HEK293T (cell line): ENCODE results near the gene CASKIN1.

ENCODE experiments used
- CTCF ChIA-PET: fragments of 350-600 bp; formaldehyde crosslinking; extraction: SDS; loops from one replicate; lab custom pipeline; 2021; ENCODE audit warnings: antibody characterized with exemption, inconsistent platforms; lab: Yijun Ruan, JAX
- POLR2A ChIA-PET: fragments of 350-600 bp; formaldehyde crosslinking; extraction: SDS; loops from one replicate; lab custom pipeline; 2020; ENCODE audit warnings: antibody characterized with exemption, inconsistent platforms; lab: Yijun Ruan, JAX
- DNase-seq: peaks from one replicate; pipeline ENCODE4 v3.0.0; 2012; ENCODE audit warnings: mixed read lengths; ENCODE audit errors: extremely low spot score
- ARNT ChIP-seq: fragments of 450-650 bp; IDR thresholded peaks from 2 replicates; pipeline ENCODE4 v1.6.1; 2017; ENCODE audit warnings: mild to moderate bottlenecking
- BHLHE40 ChIP-seq: fragments of 450-650 bp; IDR thresholded peaks from 2 replicates; pipeline ENCODE4 v1.6.1; 2016; ENCODE audit warnings: mild to moderate bottlenecking, moderate library complexity, borderline replicate concordance
- CTBP1 ChIP-seq: fragments of 450-650 bp; IDR thresholded peaks from 2 replicates; pipeline ENCODE4 v1.6.1; 2016; ENCODE audit warnings: borderline replicate concordance
- ELF4 ChIP-seq: fragments of 450-650 bp; IDR thresholded peaks from 2 replicates; pipeline ENCODE4 v1.6.1; 2017; ENCODE audit warnings: antibody characterized with exemption
- FOXA1 ChIP-seq: fragments of 450-650 bp; IDR thresholded peaks from 2 replicates; pipeline ENCODE4 v1.6.1; 2016; ENCODE audit warnings: mild to moderate bottlenecking
- FOXK2 ChIP-seq: fragments of 450-650 bp; IDR thresholded peaks from 2 replicates; pipeline ENCODE4 v1.6.1; 2016; ENCODE audit warnings: mild to moderate bottlenecking
- FOXM1 ChIP-seq: fragments of 450-650 bp; IDR thresholded peaks from 2 replicates; pipeline ENCODE4 v1.6.1; 2017; ENCODE audit warnings: mild to moderate bottlenecking, borderline replicate concordance
- HDGF ChIP-seq: fragments of 450-650 bp; IDR thresholded peaks from 2 replicates; pipeline ENCODE4 v1.6.1; 2017; ENCODE audit warnings: antibody characterized with exemption, borderline replicate concordance
- L3MBTL2 ChIP-seq: fragments of 450-650 bp; conservative IDR thresholded peaks from 2 replicates; pipeline ENCODE4 v1.6.1; 2016; ENCODE audit warnings: mild to moderate bottlenecking
- LEF1 ChIP-seq: fragments of 450-650 bp; IDR thresholded peaks from 2 replicates; pipeline ENCODE4 v1.6.1; 2017; ENCODE audit warnings: mild to moderate bottlenecking, borderline replicate concordance
- NFRKB ChIP-seq: fragments of 450-650 bp; IDR thresholded peaks from 2 replicates; pipeline ENCODE4 v1.6.1; 2016; ENCODE audit warnings: mild to moderate bottlenecking, moderate library complexity
- PKNOX1 ChIP-seq: fragments of 450-650 bp; IDR thresholded peaks from 2 replicates; pipeline ENCODE4 v1.6.1; 2016
- SP1 ChIP-seq: fragments of 450-650 bp; IDR thresholded peaks from 2 replicates; pipeline ENCODE4 v1.6.1; 2017
- SUZ12 ChIP-seq: fragments of 450-650 bp; IDR thresholded peaks from 2 replicates; pipeline ENCODE4 v1.6.1; 2016; ENCODE audit warnings: mild to moderate bottlenecking
- TARDBP ChIP-seq: fragments of 450-650 bp; IDR thresholded peaks from 2 replicates; pipeline ENCODE4 v1.6.1; 2016
- ZNF384 ChIP-seq: fragments of 450-650 bp; IDR thresholded peaks from 2 replicates; pipeline ENCODE4 v1.6.1; 2016

CASKIN1 gene

GRCh38 chr16:2234813-2235170 lies 38.4 kb upstream of the CASKIN1 start:
- no peak for TF ChIP-seq CTBP1
- TF ChIP-seq ELF4, result no peak
- no peak for TF ChIP-seq ZNF384
- TF ChIP-seq FOXM1, result no peak
- TF ChIP-seq LEF1, result no peak
- TF ChIP-seq SP1, result no peak
- no peak for TF ChIP-seq HDGF
- TF ChIP-seq SUZ12, result no peak
- no peak for TF ChIP-seq FOXA1
- TF ChIP-seq ARNT, result no peak
- no peak for DNase-seq
- POLR2A ChIA-PET, result no interaction called here
- CTCF ChIA-PET, result no interaction called here

GRCh38 chr16:2233872-2234812 lies 37.7 kb upstream of the CASKIN1 start:
- ChIA-PET POLR2A (no interaction called here), CTCF (no interaction called here)
- TF ChIP-seq ELF4 (no peak), TARDBP (no peak), L3MBTL2 (no peak), BHLHE40 (no peak), CTBP1 (no peak), FOXA1 (no peak), SP1 (no peak), NFRKB (no peak), ARNT (no peak), FOXK2 (no peak), LEF1 (no peak), ZNF384 (no peak), HDGF (no peak), PKNOX1 (no peak), FOXM1 (no peak), SUZ12 (no peak)
- no peak for DNase-seq

- ChIA-PET CTCF (no interaction called here), POLR2A (no interaction called here)
- DNase-seq, result no peak
- no peak for TF ChIP-seq LEF1
- no peak for TF ChIP-seq ARNT
- TF ChIP-seq NFRKB, result no peak
- TF ChIP-seq ZNF384, result no peak
- TF ChIP-seq BHLHE40, result no peak
- TF ChIP-seq ELF4, result no peak
- no peak for TF ChIP-seq CTBP1
- no peak for TF ChIP-seq HDGF
- no peak for TF ChIP-seq PKNOX1
- no peak for TF ChIP-seq FOXK2
- no peak for TF ChIP-seq SP1
- TF ChIP-seq FOXA1, result no peak
- TF ChIP-seq FOXM1, result no peak
Observed at GRCh38 chr16:2233046-2233775, 36.8 kb upstream of the CASKIN1 start.

- TF ChIP-seq FOXA1 (no peak), FOXM1 (no peak), LEF1 (no peak), TARDBP (no peak), L3MBTL2 (no peak), ZNF384 (no peak), PKNOX1 (no peak), FOXK2 (no peak), NFRKB (no peak), ARNT (no peak), HDGF (no peak), CTBP1 (no peak), SP1 (no peak), SUZ12 (no peak), ELF4 (no peak), BHLHE40 (no peak)
- DNase-seq, result no peak
- CTCF ChIA-PET, result no interaction called here
- POLR2A ChIA-PET, result interaction anchor here (1.4 kb wide), 1 partner anchor 267 kb away, joined by 3 read pairs; the partner anchor contains the start of gene RPS2
Observed at GRCh38 chr16:2232094-2232990, 35.9 kb upstream of the CASKIN1 start.
